PC-3 (cell line): ENCODE data around the gene EPB41L4A. TPM values are rescaled to one million over a fixed set of nuclear protein-coding genes. Genes with fewer than 3 reads are reported as not detected.

ENCODE experiments used
- ATAC-seq: fragments of 200-7000 bp; cut with Tn5 transposase; 2 replicates; pipeline ENCODE4 v1.9.1; 2020; ENCODE audit warnings: mild to moderate bottlenecking, moderate library complexity
- BruUV-seq: library from RNA; stranded (reverse); fragments of 400-500 nt; replicated peaks from 2 replicates; lab custom pipeline; 2021; lab: Mats Ljungman, UMichigan
- CTCF ChIA-PET: fragments of 300-600 bp; sonication (Branson Sonifier 250); formaldehyde crosslinking; loops from one replicate; lab custom pipeline; 2022; ENCODE audit warnings: antibody characterized with exemption; lab: Charles Lee
- POLR2A ChIA-PET: fragments of 300-600 bp; sonication (Branson Sonifier 250); formaldehyde crosslinking; loops from one replicate; lab custom pipeline; 2022; ENCODE audit warnings: antibody characterized with exemption; ENCODE audit not compliant: unreplicated experiment; lab: Charles Lee
- DNase-seq: peaks from one replicate; pipeline ENCODE4 v3.0.0-alpha.2; 2015
- H2AFZ ChIP-seq: fragments of 300-600 bp; sonication (generic); 2 replicates; pipeline ENCODE4 v1.6.0; 2016; ENCODE audit warnings: antibody characterized with exemption, low read length
- H3F3A ChIP-seq: fragments of 300-600 bp; sonication (generic); one replicate; pipeline ENCODE4 v1.6.0; 2017; ENCODE audit warnings: antibody characterized with exemption, low read length, control low read depth, mild to moderate bottlenecking; ENCODE audit not compliant: unreplicated experiment
- H3K27ac ChIP-seq: fragments of 300-600 bp; sonication (generic); 2 replicates; pipeline ENCODE4 v1.5.1; 2016; ENCODE audit warnings: mild to moderate bottlenecking, low read length
- H3K27me3 ChIP-seq: fragments of 300-600 bp; sonication (generic); 2 replicates; pipeline ENCODE4 v1.6.1; 2016; ENCODE audit warnings: low read length, mixed read lengths
- H3K36me3 ChIP-seq: fragments of 300-600 bp; sonication (generic); 2 replicates; pipeline ENCODE4 v1.6.1; 2016; ENCODE audit warnings: low read depth, mixed run types, low read length, mixed read lengths
- H3K4me1 ChIP-seq: fragments of 300-600 bp; sonication (generic); 2 replicates; pipeline ENCODE4 v1.5.1; 2016; ENCODE audit warnings: low read length; ENCODE audit not compliant: insufficient read depth
- H3K4me2 ChIP-seq: fragments of 300-600 bp; sonication (generic); 2 replicates; pipeline ENCODE4 v1.6.0; 2016; ENCODE audit warnings: low read length
- H3K4me3 ChIP-seq: fragments of 300-600 bp; sonication (generic); 2 replicates; pipeline ENCODE4 v1.5.1; 2016; ENCODE audit warnings: mild to moderate bottlenecking, low read length, mixed read lengths
- H3K79me2 ChIP-seq: fragments of 300-600 bp; sonication (generic); 2 replicates; pipeline ENCODE4 v1.6.1; 2017; ENCODE audit warnings: low read length, mixed read lengths
- H3K9ac ChIP-seq: fragments of 300-600 bp; sonication (generic); 2 replicates; pipeline ENCODE4 v1.6.0; 2016; ENCODE audit warnings: mild to moderate bottlenecking, low read length
- H3K9me2 ChIP-seq: fragments of 300-600 bp; sonication (generic); replicated peaks from 2 replicates; pipeline ENCODE4 v1.6.1; 2016; ENCODE audit warnings: mixed run types, low read length, mixed read lengths
- H3K9me3 ChIP-seq: fragments of 300-600 bp; sonication (generic); 2 replicates; pipeline ENCODE4 v1.6.1; 2016; ENCODE audit warnings: low read length, mixed read lengths
- H4K20me1 ChIP-seq: fragments of 300-600 bp; sonication (generic); 2 replicates; pipeline ENCODE4 v1.6.1; 2016; ENCODE audit warnings: low read length, mixed read lengths
- EZH2 ChIP-seq: fragments of 300-600 bp; sonication (generic); IDR thresholded peaks from one replicate; pipeline ENCODE4 v1.6.1; 2017; ENCODE audit warnings: antibody characterized with exemption, mild to moderate bottlenecking, low read length; ENCODE audit not compliant: unreplicated experiment
- EZH2phosphoT487 ChIP-seq: fragments of 300-600 bp; sonication (generic); IDR thresholded peaks from 2 replicates; pipeline ENCODE4 v1.6.1; 2018; ENCODE audit warnings: mild to moderate bottlenecking, antibody characterized with exemption, low read length, borderline replicate concordance
- intact Hi-C: fragments of 100-400 bp; cut with micrococcal nuclease; formaldehyde crosslinking; loops from 2 replicates; pipeline ENCODE4 v1.9.0; 2023
- total RNA-seq: library from RNA; depleted of rRNA; stranded (reverse); fragments of >200 nt; gene quantifications from 2 replicates; pipeline ENCODE4 v1.2.3, GENCODE V29; 2014
- TF ChIP-seq, protein P1 (sequence below): fragments of 300-600 bp; sonication (generic); conservative IDR thresholded peaks from 2 replicates; pipeline ENCODE4 v1.5.1; 2017; ENCODE audit warnings: antibody characterized with exemption, low read depth, mild to moderate bottlenecking, low read length

The EPB41L4A gene
- total RNA-seq, 1 experiment from 2014 or later = not detected

GRCh38 chr5:112312295-112313275 lies 106.5 kb downstream of the EPB41L4A start:
- ChIA-PET POLR2A (no interaction called here), CTCF (no interaction called here)
- Histone ChIP-seq H3K79me2 (no peaks in the 10 kb centered on the region), H2AFZ (no peak overlapping the region), H3K27me3 (peaks cover 77% of the 10 kb centered on the region), H3K9me3 (no peaks in the 10 kb centered on the region), H3K4me1 (no peaks in the 10 kb centered on the region), H4K20me1 (no peaks in the 10 kb centered on the region), H3K9ac (no peak overlapping the region), H3K4me2 (no peak overlapping the region), H3K4me3 (no peak overlapping the region), H3F3A (no peaks in the 10 kb centered on the region), H3K36me3 (no peaks in the 10 kb centered on the region), H3K27ac (no peak overlapping the region), H3K9me2 (no peaks in the 10 kb centered on the region)
- BruUV-seq = no TSS peak
- TF ChIP-seq EZH2phosphoT487 (no peak), EZH2 (no peak)
- intact Hi-C loops = no loop called here
- no peak for ATAC-seq
- no peak for DNase-seq

DNA sequence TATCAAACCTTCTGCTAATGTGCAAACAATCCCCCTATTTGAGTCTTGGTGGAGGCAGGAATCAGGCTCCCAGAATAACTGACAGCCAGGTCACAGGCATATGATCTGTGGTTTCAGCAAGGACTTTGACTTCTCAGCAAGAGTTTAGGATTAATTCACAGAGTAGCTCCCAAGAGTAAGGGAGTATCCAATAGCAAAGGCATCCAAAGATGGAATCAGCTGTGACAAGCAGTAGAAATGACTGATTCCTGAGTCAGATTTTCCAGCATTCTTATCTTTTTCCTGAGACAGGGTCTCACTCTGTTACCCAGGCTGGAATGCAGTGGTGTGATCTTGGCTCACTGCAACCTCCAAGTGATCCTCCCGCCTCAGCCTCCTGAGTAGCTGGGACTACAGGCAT lies 108.3 kb downstream of the EPB41L4A start:
- ChIA-PET CTCF (no interaction called here), POLR2A (no interaction called here)
- peaks cover 86% of the 10 kb centered on the region for H3K27me3 ChIP-seq
- DNase-seq (no peak), ATAC-seq (no peak)
- no TSS peak for BruUV-seq
- no peak overlapping the region for H3K4me2 ChIP-seq
- H3K4me1 ChIP-seq = no peaks in the 10 kb centered on the region
- H3K4me3 ChIP-seq = no peak overlapping the region
- no peaks in the 10 kb centered on the region for H3K79me2 ChIP-seq
- intact Hi-C loops = no loop called here
- H3K36me3 ChIP-seq = no peaks in the 10 kb centered on the region
- TF ChIP-seq, protein P1, sequence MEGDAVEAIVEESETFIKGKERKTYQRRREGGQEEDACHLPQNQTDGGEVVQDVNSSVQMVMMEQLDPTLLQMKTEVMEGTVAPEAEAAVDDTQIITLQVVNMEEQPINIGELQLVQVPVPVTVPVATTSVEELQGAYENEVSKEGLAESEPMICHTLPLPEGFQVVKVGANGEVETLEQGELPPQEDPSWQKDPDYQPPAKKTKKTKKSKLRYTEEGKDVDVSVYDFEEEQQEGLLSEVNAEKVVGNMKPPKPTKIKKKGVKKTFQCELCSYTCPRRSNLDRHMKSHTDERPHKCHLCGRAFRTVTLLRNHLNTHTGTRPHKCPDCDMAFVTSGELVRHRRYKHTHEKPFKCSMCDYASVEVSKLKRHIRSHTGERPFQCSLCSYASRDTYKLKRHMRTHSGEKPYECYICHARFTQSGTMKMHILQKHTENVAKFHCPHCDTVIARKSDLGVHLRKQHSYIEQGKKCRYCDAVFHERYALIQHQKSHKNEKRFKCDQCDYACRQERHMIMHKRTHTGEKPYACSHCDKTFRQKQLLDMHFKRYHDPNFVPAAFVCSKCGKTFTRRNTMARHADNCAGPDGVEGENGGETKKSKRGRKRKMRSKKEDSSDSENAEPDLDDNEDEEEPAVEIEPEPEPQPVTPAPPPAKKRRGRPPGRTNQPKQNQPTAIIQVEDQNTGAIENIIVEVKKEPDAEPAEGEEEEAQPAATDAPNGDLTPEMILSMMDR = no peak
- TF ChIP-seq EZH2phosphoT487 = no peak
- no peak for TF ChIP-seq EZH2
- no peaks in the 10 kb centered on the region for H4K20me1 ChIP-seq
- H3K9me3 ChIP-seq = no peaks in the 10 kb centered on the region
- H3K9me2 ChIP-seq = no peaks in the 10 kb centered on the region
- H3F3A ChIP-seq = no peaks in the 10 kb centered on the region
- H3K27ac ChIP-seq = no peak overlapping the region
- H2AFZ ChIP-seq = no peak overlapping the region
- H3K9ac ChIP-seq = no peak overlapping the region

DNA sequence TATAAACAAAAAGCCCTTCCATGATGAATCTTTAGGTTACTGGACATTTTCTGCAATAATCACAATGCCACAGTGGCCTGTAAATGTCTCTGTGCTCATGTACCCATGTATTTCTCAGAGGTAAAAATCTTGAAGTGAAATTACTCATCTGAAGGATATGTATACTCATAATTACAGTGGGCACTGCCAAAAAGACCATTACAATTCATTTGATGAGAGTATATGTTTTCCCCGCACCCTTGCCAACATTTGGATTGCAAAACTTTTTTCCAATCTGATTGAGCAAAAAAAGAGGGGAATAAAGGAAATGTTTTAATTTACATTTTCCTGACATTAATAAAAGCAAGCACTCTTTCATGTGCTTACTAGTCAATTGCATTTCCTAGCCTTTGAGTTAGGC lies 110.5 kb downstream of the EPB41L4A start:
- H3K4me3 ChIP-seq = no peak overlapping the region
- CTCF ChIA-PET = no interaction called here
- no peaks in the 10 kb centered on the region for H3K79me2 ChIP-seq
- H3K9me3 ChIP-seq = no peaks in the 10 kb centered on the region
- ATAC-seq = no peak
- no TSS peak for BruUV-seq
- intact Hi-C loops = no loop called here
- no peaks in the 10 kb centered on the region for H4K20me1 ChIP-seq
- no peak for DNase-seq
- no peak overlapping the region for H2AFZ ChIP-seq
- POLR2A ChIA-PET = no interaction called here
- H3K9ac ChIP-seq = no peak overlapping the region
- no peak for TF ChIP-seq EZH2phosphoT487
- H3F3A ChIP-seq = no peaks in the 10 kb centered on the region
- peaks cover 96% of the 10 kb centered on the region for H3K27me3 ChIP-seq
- H3K36me3 ChIP-seq = no peaks in the 10 kb centered on the region
- H3K9me2 ChIP-seq = no peaks in the 10 kb centered on the region
- no peaks in the 10 kb centered on the region for H3K4me1 ChIP-seq
- H3K4me2 ChIP-seq = no peak overlapping the region
- H3K27ac ChIP-seq = no peak overlapping the region
